Activated CD4-positive, alpha-beta T cell treated with anti-CD3 and anti-CD28 coated beads, Interleukin-2, amount 50 U/mL, for 16 hours (primary cell): ENCODE measurements around the gene MRAS.

Source experiments
- DNase-seq: peaks from one replicate; pipeline ENCODE4 v3.0.0-alpha.2; 2020

The MRAS gene

GRCh38 chr3:138344754-138345153, 3.6 kb upstream of the MRAS start:
- DNase-seq, result no peak

GRCh38 chr3:138348754-138349739, 668 bp downstream of the MRAS start:
- DNase-seq, result no peak

GRCh38 chr3:138349926-138350665, 1.7 kb downstream of the MRAS start:
- no peak for DNase-seq

GRCh38 chr3:138351151-138351550, 2.8 kb downstream of the MRAS start:
- no peak for DNase-seq

DNA sequence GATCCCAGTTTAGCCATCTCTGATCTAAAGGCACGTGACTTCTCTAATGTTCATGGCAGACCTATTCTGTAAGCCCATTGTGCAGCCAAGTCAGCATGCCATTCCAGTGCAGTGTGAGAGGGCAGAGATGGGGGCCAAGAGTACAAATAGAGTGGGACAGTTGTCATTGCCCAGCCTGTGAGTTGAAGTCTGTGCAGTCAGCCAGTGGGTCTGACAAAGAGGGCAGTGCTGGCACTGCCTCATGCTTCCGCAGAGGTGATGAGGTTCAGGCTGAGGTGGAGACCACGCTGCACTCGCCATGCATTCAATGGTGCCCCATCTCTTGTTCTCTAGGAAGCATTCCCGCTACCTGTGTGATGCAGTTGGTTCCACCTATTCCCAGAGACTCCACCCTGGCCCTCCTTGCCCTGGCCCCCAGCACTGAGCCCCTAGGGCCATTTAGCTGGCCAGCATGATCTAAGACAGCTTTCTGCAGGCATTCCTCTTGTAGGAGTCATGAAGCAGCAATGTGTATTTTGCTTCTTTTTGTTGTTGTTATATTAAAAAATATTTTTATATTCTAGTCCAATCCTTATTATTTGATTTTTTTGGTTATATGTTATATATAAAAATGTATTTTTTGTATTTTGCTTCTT, 3.7 kb downstream of the MRAS start:
- no peak for DNase-seq

- DNase-seq, result no peak
Observed at GRCh38 chr3:138354376-138354775, 6.0 kb downstream of the MRAS start.

- no peak for DNase-seq
Observed at GRCh38 chr3:138355071-138355470, 6.7 kb downstream of the MRAS start.

- no peak for DNase-seq
Observed at GRCh38 chr3:138356730-138357405, 8.5 kb downstream of the MRAS start.

DNA sequence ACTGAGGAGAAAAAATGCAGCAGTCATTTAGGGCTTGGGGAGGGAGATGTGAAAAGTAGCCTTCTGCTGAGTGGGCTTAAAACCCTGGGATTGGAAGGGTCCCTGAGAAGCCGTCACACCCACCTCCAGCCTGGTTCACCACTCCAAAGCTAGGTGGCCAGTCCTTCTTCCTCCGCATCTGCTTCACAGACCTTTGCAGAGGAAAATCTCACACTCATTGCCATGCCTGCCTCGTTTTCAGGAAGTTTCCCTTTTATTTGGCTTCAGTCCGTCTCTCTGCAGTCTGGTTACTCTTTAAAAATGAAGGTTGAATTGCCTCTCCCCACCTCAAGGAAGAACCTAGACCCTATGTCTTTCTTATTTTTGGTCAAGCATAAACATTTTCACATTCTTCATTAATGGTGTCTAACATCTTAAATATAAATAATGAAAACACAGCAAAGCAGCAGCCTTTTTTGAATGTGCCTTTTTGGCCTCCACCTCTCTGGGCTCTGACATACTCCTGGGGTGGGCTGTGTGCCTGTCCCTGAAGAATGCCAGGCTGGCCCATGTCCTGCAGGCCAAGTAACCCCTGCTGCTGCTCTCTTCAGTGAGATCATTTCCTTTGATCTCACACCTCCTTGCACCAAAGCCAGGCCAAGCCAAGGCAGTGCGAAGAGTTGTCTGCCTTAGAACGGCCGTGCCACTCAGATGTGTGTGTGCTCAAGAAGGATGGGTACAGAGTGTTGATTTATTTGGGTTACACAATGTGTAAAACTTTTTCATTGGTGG, 11.0 kb downstream of the MRAS start:
- DNase-seq, result no peak

DNA sequence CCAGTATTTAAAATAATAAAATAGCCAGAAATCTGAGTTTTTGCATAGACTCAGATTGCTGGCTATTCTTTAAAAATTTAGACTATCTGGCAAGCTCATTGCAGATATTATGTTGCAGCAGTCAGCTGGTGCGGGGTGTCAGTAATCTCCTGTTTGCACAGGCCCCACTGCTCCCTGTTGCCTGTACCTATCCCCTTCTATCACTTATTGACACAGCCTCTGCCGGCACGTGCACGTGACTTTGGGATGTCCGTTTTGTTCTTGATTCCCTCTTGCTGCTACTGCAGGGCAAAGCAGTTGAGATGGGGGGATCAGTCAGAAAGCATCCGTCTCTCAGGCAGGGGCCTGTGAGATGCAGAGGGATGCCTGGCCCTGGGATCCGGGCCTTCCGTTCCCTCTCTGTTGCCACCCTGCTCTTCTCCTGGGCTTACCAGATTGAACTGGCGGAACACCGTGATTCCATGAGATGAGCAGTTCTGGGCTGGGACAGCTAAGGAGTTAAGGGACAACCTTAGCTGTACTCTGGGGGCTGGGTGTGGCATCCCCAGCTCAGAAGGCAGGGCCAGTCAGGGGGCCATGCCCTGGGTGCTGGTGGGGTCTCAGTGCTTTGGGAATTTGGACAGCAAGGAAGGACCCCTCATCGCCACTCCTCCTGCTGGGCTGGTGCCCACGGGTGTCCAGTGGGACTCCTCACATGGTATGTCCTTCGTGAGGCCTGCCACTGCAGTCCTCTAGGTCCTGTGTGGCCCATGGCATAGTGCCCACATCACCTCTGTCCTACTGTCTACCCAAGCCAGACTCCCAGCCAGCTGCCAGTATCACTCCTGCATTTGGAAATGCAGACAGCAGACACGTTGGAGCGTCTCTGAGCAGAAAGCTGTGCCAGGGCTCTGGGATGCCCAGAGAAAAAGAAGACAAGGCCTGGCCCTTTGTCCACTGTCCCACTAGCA, 11.8 kb downstream of the MRAS start:
- DNase-seq, result no peak

DNA sequence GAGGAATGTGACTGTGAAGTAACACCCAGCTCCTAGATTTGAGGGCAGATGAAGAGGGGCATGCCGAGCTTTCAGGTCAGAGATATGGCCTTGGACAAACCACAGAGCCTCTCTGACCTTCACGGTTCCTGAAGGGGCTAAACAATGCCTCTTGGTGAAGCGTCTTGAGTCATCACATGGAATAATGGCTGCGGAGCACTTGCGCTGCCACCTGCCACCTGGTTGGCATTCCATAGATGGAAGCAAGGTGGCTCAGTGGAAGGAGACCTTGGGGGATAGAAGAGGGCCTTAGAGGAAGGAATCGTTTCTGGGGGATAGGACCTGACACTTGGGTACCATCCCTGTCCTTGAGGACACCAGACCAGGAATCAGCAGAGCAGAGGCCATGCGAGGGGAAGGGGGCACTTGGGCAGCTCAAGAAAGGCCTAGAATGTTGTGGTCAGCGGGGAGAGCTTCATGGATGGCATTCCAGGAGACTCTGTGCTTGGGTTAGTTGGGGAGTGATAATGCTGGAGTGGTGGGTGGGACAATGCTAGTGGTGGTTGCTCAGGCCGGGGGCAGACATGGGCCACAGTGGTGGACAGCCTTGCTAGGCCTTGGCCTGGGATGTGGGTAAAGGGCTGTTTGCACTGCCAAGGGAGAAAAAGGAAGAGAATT, 12.6 kb downstream of the MRAS start:
- DNase-seq, result no peak

GRCh38 chr3:138361561-138361971, 13.2 kb downstream of the MRAS start:
- DNase-seq, result no peak

GRCh38 chr3:138362538-138362937, 14.2 kb downstream of the MRAS start:
- no peak for DNase-seq

GRCh38 chr3:138363322-138363721, 14.9 kb downstream of the MRAS start:
- DNase-seq, result no peak

DNA sequence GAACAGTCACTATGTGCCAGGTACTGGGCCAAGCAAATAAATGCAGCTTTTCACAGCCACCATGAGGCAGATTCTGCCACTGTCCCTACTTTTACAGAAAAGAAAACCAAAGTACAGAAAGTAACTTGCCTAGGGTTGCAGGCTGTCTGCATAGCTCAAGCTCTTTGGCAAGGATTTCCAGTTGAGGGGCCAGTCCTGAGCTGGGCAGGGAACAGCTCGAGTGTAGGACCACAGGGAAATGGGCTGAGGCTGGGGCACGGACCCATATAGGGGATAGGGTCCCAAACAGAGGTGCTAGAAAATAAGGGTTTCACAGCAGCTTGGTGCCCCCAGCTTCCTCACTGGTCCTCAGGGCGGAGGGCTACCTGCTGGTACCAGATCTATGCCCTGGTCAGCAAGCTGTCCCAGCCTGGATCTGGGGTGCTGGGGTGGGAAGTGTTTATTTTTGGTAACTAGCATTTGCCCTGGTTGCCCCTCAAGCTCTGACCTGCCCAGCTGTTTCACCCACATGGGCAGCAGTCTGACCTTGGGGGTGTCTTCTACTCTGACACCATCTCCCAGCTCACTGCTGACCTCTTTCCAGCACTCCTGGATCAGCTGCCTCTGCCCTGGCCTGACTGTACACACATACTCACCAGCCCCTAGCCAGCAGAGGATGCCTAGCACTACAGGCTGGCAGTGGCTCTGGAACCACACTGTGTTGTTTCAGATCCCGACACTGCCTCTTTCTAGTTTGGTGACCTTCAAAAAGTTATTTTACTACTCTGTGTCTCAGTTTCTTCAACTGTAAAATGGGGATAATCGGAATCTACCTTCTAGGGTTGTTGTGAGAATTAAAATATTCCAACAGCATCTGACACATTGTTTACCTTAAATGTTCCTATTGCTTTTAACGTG, 16.2 kb downstream of the MRAS start:
- DNase-seq, result no peak

GRCh38 chr3:138365253-138365555, 16.8 kb downstream of the MRAS start:
- DNase-seq, result no peak

GRCh38 chr3:138366006-138366759, 17.8 kb downstream of the MRAS start:
- no peak for DNase-seq

DNA sequence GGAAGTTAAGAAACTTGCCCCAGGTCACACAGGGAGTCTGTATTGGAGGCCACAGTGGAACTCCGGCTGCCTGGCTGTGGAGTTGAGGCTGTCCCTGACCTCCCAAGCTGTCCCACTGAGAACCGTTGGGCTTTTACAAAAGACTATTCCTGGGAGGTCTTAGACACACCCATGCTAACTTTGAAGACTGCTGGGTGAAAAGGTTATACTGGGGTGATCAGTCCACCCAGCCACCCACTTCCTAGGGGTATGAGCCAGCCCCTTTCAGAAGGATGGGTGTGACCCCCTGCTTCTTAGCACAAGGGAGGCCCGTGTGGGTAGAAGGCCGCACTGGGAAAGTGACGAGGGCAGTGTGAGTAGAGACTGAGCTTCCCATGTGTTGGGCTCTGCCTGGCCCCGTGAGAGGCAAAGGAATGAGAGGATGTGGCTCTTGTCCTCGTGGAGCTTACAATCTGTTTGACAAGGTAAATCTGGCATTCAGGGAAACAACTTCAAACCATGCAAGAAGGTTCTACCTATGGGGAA, 19.0 kb downstream of the MRAS start:
- DNase-seq, result no peak
